IMR-90 (cell line): ENCODE measurements around the gene OSTM1. TPM values are rescaled to one million over a fixed set of nuclear protein-coding genes. Genes with fewer than 3 reads are reported as not detected.
"Not testable (repeated sequence)": the region's sequence is repeated elsewhere in the genome, so short reads cannot be mapped to it uniquely, and the experiment has no call there.

ENCODE experiments used
- ATAC-seq: fragments of 200-7000 bp; cut with Tn5 transposase; 2 replicates; pipeline ENCODE4 v1.9.1; 2020; ENCODE audit warnings: low read depth, mild to moderate bottlenecking, moderate library complexity
- BruUV-seq: library from RNA; stranded (reverse); fragments of 400-500 nt; replicated peaks from 2 replicates; lab custom pipeline; 2021; lab: Mats Ljungman, UMichigan
- CTCF ChIA-PET: fragments of 300-600 bp; formaldehyde crosslinking; extraction: SDS; loops from one replicate; lab custom pipeline; 2021; ENCODE audit warnings: antibody characterized with exemption; lab: Yijun Ruan, JAX
- POLR2A ChIA-PET: fragments of 300-600 bp; sonication (Branson Sonifier 250); formaldehyde crosslinking; loops from one replicate; lab custom pipeline; 2022; ENCODE audit warnings: antibody characterized with exemption; ENCODE audit not compliant: unreplicated experiment; lab: Charles Lee
- DNase-seq: peaks from one replicate; pipeline ENCODE4 v3.0.0; 2013
- H2AFZ ChIP-seq: replicated peaks from 2 replicates; pipeline ENCODE3; 2013; ENCODE audit warnings: low read length, mild to moderate bottlenecking; ENCODE audit not compliant: poor library complexity
- H2AK5ac ChIP-seq: 2 replicates; pipeline ENCODE4 v1.6.1; 2013; ENCODE audit warnings: low read depth, low read length, inconsistent platforms
- H2AK9ac ChIP-seq: replicated peaks from 2 replicates; pipeline ENCODE3; 2013; ENCODE audit warnings: mild to moderate bottlenecking, low read depth, low read length, moderate library complexity; ENCODE audit not compliant: poor library complexity
- H2BK120ac ChIP-seq: 2 replicates; pipeline ENCODE4 v1.6.1; 2013; ENCODE audit warnings: low read depth, low read length, inconsistent platforms
- H2BK15ac ChIP-seq: 3 replicates; pipeline ENCODE4 v1.6.1; 2013; ENCODE audit warnings: low read depth, low read length, inconsistent platforms
- H2BK20ac ChIP-seq: 2 replicates; pipeline ENCODE4 v1.6.1; 2013; ENCODE audit warnings: low read depth, mild to moderate bottlenecking, inconsistent platforms, low read length, moderate library complexity
- H2BK5ac ChIP-seq: 2 replicates; pipeline ENCODE4 v1.6.1; 2013; ENCODE audit warnings: mild to moderate bottlenecking, low read depth, low read length, inconsistent platforms; ENCODE audit not compliant: poor library complexity, severe bottlenecking
- H3K14ac ChIP-seq: replicated peaks from 2 replicates; pipeline ENCODE4 v1.6.1; 2013; ENCODE audit warnings: low read depth, low read length, inconsistent platforms
- H3K18ac ChIP-seq: 2 replicates; pipeline ENCODE4 v1.6.1; 2013; ENCODE audit warnings: low read depth, low read length, control low read depth
- H3K23ac ChIP-seq: 2 replicates; pipeline ENCODE4 v1.6.1; 2013; ENCODE audit warnings: low read depth, low read length, inconsistent platforms
- H3K27ac ChIP-seq: 2 replicates; pipeline ENCODE4 v1.5.1; 2013; ENCODE audit warnings: mild to moderate bottlenecking, control low read depth, low read length; ENCODE audit not compliant: insufficient read depth
- H3K27me3 ChIP-seq: 2 replicates; pipeline ENCODE4 v1.6.1; 2013; ENCODE audit warnings: low read length; ENCODE audit not compliant: control insufficient read depth, insufficient read depth
- H3K36me3 ChIP-seq: 2 replicates; pipeline ENCODE4 v1.6.1; 2013; ENCODE audit warnings: low read length, mixed read lengths; ENCODE audit not compliant: control insufficient read depth, insufficient read depth
- H3K4ac ChIP-seq: 2 replicates; pipeline ENCODE4 v1.6.1; 2013; ENCODE audit warnings: low read depth, low read length, inconsistent platforms
- H3K4me1 ChIP-seq: 2 replicates; pipeline ENCODE4 v1.6.1; 2013; ENCODE audit warnings: low read length, mixed read lengths; ENCODE audit not compliant: control insufficient read depth, insufficient read depth
- H3K4me2 ChIP-seq: 2 replicates; pipeline ENCODE4 v1.6.1; 2013; ENCODE audit warnings: low read depth, mild to moderate bottlenecking, control low read depth, low read length, moderate library complexity
- H3K4me3 ChIP-seq: 2 replicates; pipeline ENCODE4 v1.5.1; 2013; ENCODE audit warnings: low read depth, mild to moderate bottlenecking, control low read depth, low read length, moderate library complexity; ENCODE audit not compliant: insufficient read depth
- H3K56ac ChIP-seq: 2 replicates; pipeline ENCODE4 v1.6.1; 2013; ENCODE audit warnings: low read length, inconsistent platforms; ENCODE audit not compliant: insufficient read depth; ENCODE audit errors: extremely low read depth
- H3K79me1 ChIP-seq, 2 experiments: 2 replicates each; pipeline ENCODE4 v1.6.1; 2013; ENCODE audit warnings: low read length in 2 of 2, inconsistent platforms in 1 of 2, low read depth in 1 of 2
- H3K9ac ChIP-seq: 2 replicates; pipeline ENCODE4 v1.6.1; 2013; ENCODE audit warnings: low read depth, low read length, control low read depth
- H3K9me1 ChIP-seq: 2 replicates; pipeline ENCODE4 v1.6.1; 2013; ENCODE audit warnings: low read length, inconsistent platforms; ENCODE audit not compliant: insufficient read depth
- H3K9me3 ChIP-seq: 2 replicates; pipeline ENCODE4 v1.6.1; 2013; ENCODE audit warnings: low read length; ENCODE audit not compliant: control insufficient read depth, insufficient read depth
- H4K20me1 ChIP-seq: 2 replicates; pipeline ENCODE4 v1.6.1; 2013; ENCODE audit warnings: low read length, inconsistent platforms; ENCODE audit not compliant: insufficient read depth
- H4K5ac ChIP-seq: 2 replicates; pipeline ENCODE4 v1.6.1; 2013; ENCODE audit warnings: mild to moderate bottlenecking, low read depth, low read length, control low read depth
- H4K8ac ChIP-seq, 2 experiments: 2 replicates each; pipeline ENCODE4 v1.6.1; 2013; ENCODE audit warnings: low read depth in 2 of 2, low read length in 2 of 2, control low read depth in 1 of 2, inconsistent platforms in 1 of 2
- H4K91ac ChIP-seq: 2 replicates; pipeline ENCODE4 v1.6.1; 2013; ENCODE audit warnings: low read depth, low read length, inconsistent platforms; ENCODE audit not compliant: insufficient read depth
- WGBS, 2 experiments: methylation state at CpG; one replicate each; pipeline versions ENCODE4 v1.1.5 to v1.1.7; 2013; ENCODE audit warnings: missing lambda C conversion rate in 2 of 2; ENCODE audit not compliant: insufficient read length in 1 of 2; ENCODE audit errors: extremely low coverage in 2 of 2; 5-methylcytosine and 5-hydroxymethylcytosine counted together
- dilution Hi-C: fragments of 300-500 bp; cut with HindIII; formaldehyde crosslinking; loops from one replicate; pipeline ENCODE4 v1.14.3; 2018; ENCODE audit warnings: low sequenced_read_pairs; ENCODE audit not compliant: unreplicated experiment
- in situ Hi-C: fragments of 300-500 bp; cut with MboI; formaldehyde crosslinking; loops from 3 replicates; pipeline ENCODE4 v1.14.3; 2019; ENCODE audit warnings: low sequenced_read_pairs, inconsistent platforms, mixed read lengths
- intact Hi-C: fragments of 100-400 bp; cut with micrococcal nuclease; formaldehyde crosslinking; loops from 2 replicates; pipeline ENCODE4 v1.10.0; 2022
- polyA plus RNA-seq, 3 experiments: library from polyadenylated mRNA; depleted of rRNA; stranded (reverse); fragments of >200 nt; gene quantifications; 2 replicates each; pipeline ENCODE4 v1.2.3, GENCODE V29; 2012; ENCODE audit warnings: low replicate concordance in 1 of 3
- total RNA-seq: library from RNA; depleted of rRNA; stranded (reverse); fragments of >200 nt; gene quantifications from 2 replicates; pipeline ENCODE4 v1.2.3, GENCODE V29; 2012

The OSTM1 gene
- total and polyA plus RNA-seq, 2 of the 4 experiments (the other 2 are of a cell fraction): 8.0 to 24.7 TPM

GRCh38 chr6:108000259-108000658, 74.3 kb downstream of the OSTM1 start:
- H3K56ac ChIP-seq, H4K20me1 ChIP-seq, H3K4ac ChIP-seq, in situ Hi-C loops, H3K14ac ChIP-seq, H4K91ac ChIP-seq, H2AK5ac ChIP-seq, H3K36me3 ChIP-seq, H3K9me1 ChIP-seq, H2AFZ ChIP-seq, BruUV-seq, H3K9me3 ChIP-seq, H3K27ac ChIP-seq, H4K5ac ChIP-seq, intact Hi-C loops, H3K27me3 ChIP-seq, H2BK15ac ChIP-seq, H3K4me1 ChIP-seq, H3K9ac ChIP-seq, H2AK9ac ChIP-seq, H3K79me1 ChIP-seq, ATAC-seq, H2BK20ac ChIP-seq, H3K18ac ChIP-seq, H3K4me3 ChIP-seq, POLR2A ChIA-PET, H3K23ac ChIP-seq, CTCF ChIA-PET, H2BK120ac ChIP-seq, H4K8ac ChIP-seq, dilution Hi-C loops, H3K4me2 ChIP-seq, DNase-seq, H2BK5ac ChIP-seq: not testable (repeated sequence)
- WGBS, 2 experiments: 96% methylated on average over 4 of the region's 5 CpGs; no CpG with 5 or more reads in 1 of the 2 experiments
